BJ (cell line): Measurements from ENCODE around the gene CACHD1. TPM values are rescaled to one million over a fixed set of nuclear protein-coding genes. Genes with fewer than 3 reads are reported as not detected.
"Not testable (repeated sequence)": the region's sequence is repeated elsewhere in the genome, so short reads cannot be mapped to it uniquely, and the experiment has no call there.

Source experiments
- CTCF ChIA-PET: fragments of 350-600 bp; formaldehyde crosslinking; extraction: SDS; loops from one replicate; lab custom pipeline; 2021; ENCODE audit warnings: antibody characterized with exemption, inconsistent platforms; lab: Yijun Ruan, JAX
- POLR2A ChIA-PET: fragments of 300-600 bp; sonication (Branson Sonifier 250); formaldehyde crosslinking; extraction: SDS; loops from one replicate; lab custom pipeline; 2021; ENCODE audit warnings: antibody characterized with exemption; lab: Charles Lee
- DNase-seq: peaks from one replicate; pipeline ENCODE4 v3.0.0-alpha.2; 2011; ENCODE audit warnings: low read depth
- H3K27me3 ChIP-seq: 2 replicates; pipeline ENCODE4 v1.6.0; 2011; ENCODE audit warnings: low read length; ENCODE audit not compliant: control insufficient read depth, insufficient read depth
- H3K36me3 ChIP-seq: 2 replicates; pipeline ENCODE4 v1.5.1; 2011; ENCODE audit warnings: low read length; ENCODE audit not compliant: control insufficient read depth, insufficient read depth
- H3K4me3 ChIP-seq: 2 replicates; pipeline ENCODE4 v1.5.1; 2011; ENCODE audit warnings: low read depth, mild to moderate bottlenecking, control low read depth, low read length
- CTCF ChIP-seq: IDR thresholded peaks from 2 replicates; pipeline ENCODE4 v1.5.1; 2011; ENCODE audit warnings: low read depth, mild to moderate bottlenecking, control low read depth, inconsistent platforms, low read length, moderate library complexity; ENCODE audit not compliant: insufficient read depth
- polyA plus RNA-seq: library from polyadenylated mRNA; depleted of rRNA; stranded (reverse); fragments of >200 nt; gene quantifications from 2 replicates; pipeline ENCODE4 v1.2.3, GENCODE V29; 2011

Gene CACHD1
- polyA plus RNA-seq, 1 experiment: 3.0 TPM

DNA sequence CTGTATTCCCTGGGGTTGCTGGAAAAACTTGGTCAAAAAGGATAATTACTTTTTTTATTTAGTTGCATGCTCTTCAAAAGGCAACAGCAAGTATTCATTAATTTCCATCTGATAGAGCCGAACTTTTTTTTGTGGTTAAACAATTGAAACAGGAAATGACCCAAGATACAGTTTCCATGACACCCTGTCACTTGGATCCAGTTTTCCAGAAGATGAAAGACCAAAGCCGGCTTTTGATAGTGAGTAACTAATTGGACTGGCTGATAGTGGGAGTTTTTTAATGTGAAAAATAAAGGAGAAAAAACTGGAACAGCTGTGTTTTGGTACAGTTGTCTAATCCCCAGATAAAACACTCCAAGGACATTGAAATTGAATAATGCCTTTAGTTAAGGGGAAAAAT lies 33.0 kb downstream of the CACHD1 start:
- no peak for DNase-seq
- Histone ChIP-seq H3K27me3 (no peaks in the 10 kb centered on the region), H3K36me3 (no peaks in the 10 kb centered on the region), H3K4me3 (no peak overlapping the region)
- CTCF ChIA-PET: interaction anchor here (1.2 kb wide), 1 partner anchor 12 kb away, joined by 3 read pairs; no protein-coding TSS in a partner anchor
- POLR2A ChIA-PET: no interaction called here
- TF ChIP-seq CTCF: no peak

DNA sequence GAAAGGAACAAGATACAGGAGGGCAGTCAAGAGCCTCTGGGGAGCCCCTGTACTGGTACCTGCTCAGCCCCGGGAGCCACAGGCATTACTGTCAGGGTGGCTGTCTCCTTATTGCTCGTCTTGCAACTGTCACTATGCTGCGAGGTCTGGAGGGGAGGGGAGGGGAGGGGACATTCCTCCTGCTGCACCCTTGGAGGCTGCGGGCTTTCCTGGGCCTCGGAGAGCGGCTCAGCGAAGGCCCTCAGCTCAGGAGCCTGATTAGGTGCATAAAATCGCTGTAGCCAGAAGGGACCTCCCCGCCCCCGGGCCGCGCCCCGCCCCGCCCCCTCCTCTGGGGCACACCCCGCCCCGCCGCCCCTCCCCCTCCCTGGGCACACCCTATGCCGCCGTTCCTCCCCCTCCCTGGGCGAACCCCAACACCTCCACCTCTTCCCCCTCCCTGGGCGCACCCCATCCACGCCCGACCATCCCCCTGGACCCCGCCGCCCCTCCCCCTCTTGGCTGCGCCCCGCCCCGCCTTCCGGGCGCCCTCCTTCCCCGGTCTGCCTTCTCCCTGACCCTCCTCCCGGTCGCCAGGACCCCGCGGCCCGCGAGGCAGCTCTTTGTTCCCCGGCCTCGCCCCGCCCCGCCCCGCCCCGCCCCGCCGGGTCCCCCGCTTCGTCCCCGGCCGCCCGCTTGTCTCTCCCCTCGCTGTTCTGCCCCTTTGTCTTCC lies 35.5 kb downstream of the CACHD1 start:
- Histone ChIP-seq H3K36me3 (no peaks in the 10 kb centered on the region), H3K27me3 (no peaks in the 10 kb centered on the region), H3K4me3 (peak overlapping the region; percentile 48)
- POLR2A ChIA-PET: no interaction called here
- CTCF ChIA-PET: no interaction called here
- no peak for DNase-seq
- no peak for TF ChIP-seq CTCF

GRCh38 chr1:64505944-64506655 lies 36.2 kb downstream of the CACHD1 start:
- H3K36me3 ChIP-seq: no peaks in the 10 kb centered on the region
- CTCF ChIA-PET: no interaction called here
- DNase-seq: no peak
- POLR2A ChIA-PET: no interaction called here
- no peak for TF ChIP-seq CTCF
- H3K27me3 ChIP-seq: no peaks in the 10 kb centered on the region
- peak overlapping the region; percentile 48 for H3K4me3 ChIP-seq

DNA sequence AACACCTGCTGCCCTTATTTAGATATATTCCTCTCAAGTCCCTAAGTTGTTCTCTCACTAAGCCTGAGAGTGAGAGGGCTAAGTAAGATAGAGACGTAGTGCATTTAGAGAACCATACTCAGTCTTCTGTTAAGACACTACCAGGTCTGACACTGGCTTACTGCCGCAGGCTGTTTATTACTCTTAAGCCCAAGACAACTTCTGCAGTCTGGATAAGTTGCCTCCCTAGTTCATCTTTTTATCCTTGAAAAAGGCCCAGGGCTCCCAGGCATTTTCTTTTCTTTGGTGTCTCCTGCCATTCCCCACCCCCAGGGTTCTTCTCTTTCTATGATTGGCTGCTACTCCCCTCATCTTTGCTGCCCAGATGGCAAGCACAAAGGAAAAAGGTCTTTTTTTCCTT lies 38.7 kb downstream of the CACHD1 start:
- ChIA-PET CTCF (no interaction called here), POLR2A (no interaction called here)
- DNase-seq: no peak
- Histone ChIP-seq H3K4me3 (no peak overlapping the region), H3K27me3 (no peaks in the 10 kb centered on the region), H3K36me3 (no peaks in the 10 kb centered on the region)
- no peak for TF ChIP-seq CTCF

DNA sequence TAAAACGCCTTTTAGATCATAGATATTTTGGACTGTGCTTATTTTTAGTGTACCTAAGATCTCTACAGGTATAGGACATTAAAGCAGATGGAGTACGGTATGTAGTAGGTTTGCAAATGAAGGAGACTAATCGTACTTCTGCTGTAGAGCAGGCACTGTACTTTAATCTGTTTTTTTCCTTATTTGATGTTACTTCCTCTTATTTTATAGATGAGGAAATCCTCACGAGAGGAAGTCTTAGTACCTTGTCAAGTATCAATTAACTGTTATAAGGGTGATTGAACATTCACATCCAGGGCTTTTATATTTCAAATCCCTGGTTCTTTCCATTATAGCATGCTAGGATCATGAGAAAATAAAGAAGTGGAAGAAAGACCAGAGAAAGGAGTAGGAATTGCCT lies 41.1 kb downstream of the CACHD1 start:
- no peak for DNase-seq
- no peak for TF ChIP-seq CTCF
- H3K27me3 ChIP-seq: no peaks in the 10 kb centered on the region
- no peaks in the 10 kb centered on the region for H3K36me3 ChIP-seq
- H3K4me3 ChIP-seq: no peak overlapping the region
- ChIA-PET CTCF (no interaction called here), POLR2A (no interaction called here)

- CTCF ChIA-PET, H3K36me3 ChIP-seq, DNase-seq, H3K4me3 ChIP-seq, H3K27me3 ChIP-seq, POLR2A ChIA-PET: not testable (repeated sequence)
Observed at GRCh38 chr1:64512206-64512605, 42.3 kb downstream of the CACHD1 start.
